ENCODE measurements around the gene DRGX. TPM values are rescaled to one million over a fixed set of nuclear protein-coding genes. Genes with fewer than 3 reads are reported as not detected.

Gene DRGX
- total and polyA plus RNA-seq, 2 of the 13 experiments (the other 11 are each of a cell fraction or from before 2014, with no cell fraction given), result not detected

DNA sequence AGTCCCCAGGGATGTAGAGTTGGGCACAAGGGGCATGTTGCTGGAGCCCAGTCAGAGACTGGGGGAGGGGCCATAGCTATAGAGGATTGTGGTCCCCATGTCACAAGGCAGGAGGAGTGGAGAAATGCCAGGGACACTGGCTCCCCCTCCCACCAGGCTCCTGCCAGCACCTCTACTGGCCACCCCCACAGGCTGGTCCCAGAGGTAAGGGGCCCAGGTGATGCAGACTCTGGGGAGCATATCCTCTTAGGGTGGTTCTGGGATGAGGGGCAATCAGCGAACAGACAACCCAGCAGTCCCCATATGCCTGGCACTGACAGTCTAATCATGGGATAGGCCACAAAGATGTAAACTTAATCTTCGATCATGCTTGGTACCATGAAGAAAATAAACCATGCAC is 75.7 kb downstream of the DRGX start:
- Histone ChIP-seq H4K20me1 (ENCODE audit: insufficient read depth, low read length) (no peaks in the 10 kb centered on the region), H2AFZ (ENCODE audit: low read length) (no peak overlapping the region), H3K27ac (ENCODE audit: extremely low read length, insufficient read depth, low read length) (no peak overlapping the region), H3K4me2 (ENCODE audit: low read depth, low read length) (no peak overlapping the region), H3K36me3 (replicated peaks in 1 of 2; ENCODE audit: control insufficient read depth in 1 of 2, insufficient read depth in 2 of 2, low read length in 2 of 2) (no peaks in the 10 kb centered on the region), H3K79me2 (ENCODE audit: insufficient read depth, low read length) (no peaks in the 10 kb centered on the region), H3K27me3 (ENCODE audit: control insufficient read depth in 1 of 2, insufficient read depth in 2 of 2, low read length in 2 of 2) (peaks cover 4 to 29% of the 10 kb centered on the region in 2 experiments; a peak in 4 of 5 replicates), H3K4me3 (replicated peaks in 1 of 3; ENCODE audit: insufficient read depth in 1 of 3, low read depth in 2 of 3, low read length in 3 of 3) (no peak overlapping the region), H3K9ac (ENCODE audit: insufficient read depth, low read depth, low read length) (no peak overlapping the region), H3K9me3 (ENCODE audit: low read length) (no peaks in the 10 kb centered on the region), H3K4me1 (ENCODE audit: insufficient read depth, low read length) (no peaks in the 10 kb centered on the region)
- intact Hi-C loops (cut with micrococcal nuclease; ENCODE audit: unreplicated experiment) (no loop called here), in situ Hi-C loops (cut with HindIII; ENCODE audit: extremely low pct_ligation_motif_present, low pct_unique_long_range_greater_than_20kb) (no loop called here)
- DNase-seq (ENCODE audit: low spot score) (no peak), ATAC-seq (no peak), FAIRE-seq (no peak)
- no TSS peak for BruUV-seq (replicated peaks)
- POLR2A ChIA-PET, result no interaction called here
- TF ChIP-seq, protein P1, sequence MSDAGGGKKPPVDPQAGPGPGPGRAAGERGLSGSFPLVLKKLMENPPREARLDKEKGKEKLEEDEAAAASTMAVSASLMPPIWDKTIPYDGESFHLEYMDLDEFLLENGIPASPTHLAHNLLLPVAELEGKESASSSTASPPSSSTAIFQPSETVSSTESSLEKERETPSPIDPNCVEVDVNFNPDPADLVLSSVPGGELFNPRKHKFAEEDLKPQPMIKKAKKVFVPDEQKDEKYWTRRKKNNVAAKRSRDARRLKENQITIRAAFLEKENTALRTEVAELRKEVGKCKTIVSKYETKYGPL (CRISPR knock-in tag; IDR thresholded peaks at IDR 0.05), result no peak
- TF ChIP-seq TBX2 (CRISPR knock-in tag; IDR thresholded peaks at IDR 0.05; ENCODE audit: borderline replicate concordance) (no peak), KDM2A (CRISPR knock-in tag; IDR thresholded peaks at IDR 0.05; ENCODE audit: borderline replicate concordance, low read depth) (no peak)
- TF ChIP-seq, protein P2, sequence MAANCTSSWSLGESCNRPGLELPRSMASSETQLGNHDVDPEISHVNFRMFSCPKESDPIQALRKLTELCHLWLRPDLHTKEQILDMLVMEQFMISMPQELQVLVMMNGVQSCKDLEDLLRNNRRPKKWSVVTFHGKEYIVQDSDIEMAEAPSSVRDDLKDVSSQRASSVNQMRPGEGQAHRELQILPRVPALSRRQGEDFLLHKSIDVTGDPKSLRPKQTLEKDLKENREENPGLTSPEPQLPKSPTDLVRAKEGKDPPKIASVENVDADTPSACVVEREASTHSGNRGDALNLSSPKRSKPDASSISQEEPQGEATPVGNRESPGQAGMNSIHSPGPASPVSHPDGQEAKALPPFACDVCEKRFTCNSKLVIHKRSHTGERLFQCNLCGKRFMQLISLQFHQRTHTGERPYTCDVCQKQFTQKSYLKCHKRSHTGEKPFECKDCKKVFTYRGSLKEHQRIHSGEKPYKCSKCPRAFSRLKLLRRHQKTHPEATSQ (CRISPR knock-in tag; IDR thresholded peaks at IDR 0.05; ENCODE audit: borderline replicate concordance), result no peak
- TF ChIP-seq, protein P3, sequence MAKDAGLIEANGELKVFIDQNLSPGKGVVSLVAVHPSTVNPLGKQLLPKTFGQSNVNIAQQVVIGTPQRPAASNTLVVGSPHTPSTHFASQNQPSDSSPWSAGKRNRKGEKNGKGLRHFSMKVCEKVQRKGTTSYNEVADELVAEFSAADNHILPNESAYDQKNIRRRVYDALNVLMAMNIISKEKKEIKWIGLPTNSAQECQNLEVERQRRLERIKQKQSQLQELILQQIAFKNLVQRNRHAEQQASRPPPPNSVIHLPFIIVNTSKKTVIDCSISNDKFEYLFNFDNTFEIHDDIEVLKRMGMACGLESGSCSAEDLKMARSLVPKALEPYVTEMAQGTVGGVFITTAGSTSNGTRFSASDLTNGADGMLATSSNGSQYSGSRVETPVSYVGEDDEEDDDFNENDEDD (CRISPR knock-in tag; IDR thresholded peaks at IDR 0.05; ENCODE audit: borderline replicate concordance), result no peak
- TF ChIP-seq, protein P4, sequence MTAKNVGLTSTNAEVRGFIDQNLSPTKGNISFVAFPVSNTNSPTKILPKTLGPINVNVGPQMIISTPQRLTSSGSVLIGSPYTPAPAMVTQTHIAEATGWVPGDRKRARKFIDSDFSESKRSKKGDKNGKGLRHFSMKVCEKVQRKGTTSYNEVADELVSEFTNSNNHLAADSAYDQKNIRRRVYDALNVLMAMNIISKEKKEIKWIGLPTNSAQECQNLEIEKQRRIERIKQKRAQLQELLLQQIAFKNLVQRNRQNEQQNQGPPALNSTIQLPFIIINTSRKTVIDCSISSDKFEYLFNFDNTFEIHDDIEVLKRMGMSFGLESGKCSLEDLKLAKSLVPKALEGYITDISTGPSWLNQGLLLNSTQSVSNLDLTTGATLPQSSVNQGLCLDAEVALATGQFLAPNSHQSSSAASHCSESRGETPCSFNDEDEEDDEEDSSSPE (CRISPR knock-in tag; IDR thresholded peaks at IDR 0.05), result no peak
- CTCF ChIA-PET (ENCODE audit: low intra/inter-chr PET ratio, low total read pairs), result no interaction called here
- 0% methylated on average over 2 of the region's 2 CpGs for WGBS (ENCODE audit: low lambda C conversion rate)

Data from HepG2 (cell line).